ENCODE data around the gene CACNA1B.
"Not testable (repeated sequence)": the region's sequence is repeated elsewhere in the genome, so short reads cannot be mapped to it uniquely, and the experiment has no call there.

DNA sequence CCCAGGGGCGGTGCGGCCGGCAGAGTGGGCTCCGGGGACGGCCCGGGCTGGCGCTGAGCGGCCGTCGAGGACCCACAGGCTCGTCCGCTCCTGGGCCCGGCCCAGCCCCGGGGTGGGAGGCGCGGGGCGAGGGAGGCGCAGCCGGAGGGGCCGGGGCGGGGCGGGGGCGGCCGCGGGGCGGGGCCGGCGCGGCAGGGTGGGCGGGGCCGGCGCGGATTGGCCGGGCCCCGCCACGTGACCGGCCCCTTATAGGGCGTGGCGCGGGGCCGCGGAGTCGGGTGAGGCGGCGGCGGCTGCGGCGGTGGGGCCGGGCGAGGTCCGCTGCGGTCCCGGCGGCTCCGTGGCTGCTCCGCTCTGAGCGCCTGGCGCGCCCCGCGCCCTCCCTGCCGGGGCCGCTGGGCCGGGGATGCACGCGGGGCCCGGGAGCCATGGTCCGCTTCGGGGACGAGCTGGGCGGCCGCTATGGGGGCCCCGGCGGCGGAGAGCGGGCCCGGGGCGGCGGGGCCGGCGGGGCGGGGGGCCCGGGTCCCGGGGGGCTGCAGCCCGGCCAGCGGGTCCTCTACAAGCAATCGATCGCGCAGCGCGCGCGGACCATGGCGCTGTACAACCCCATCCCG, at the start of gene CACNA1B:
- not testable (repeated sequence) for TF ChIP-seq CTCF, POLR2A (IDR thresholded peaks at IDR 0.05)
